Left hindlimb (tissue), 1 donor: Measurements from ENCODE around the gene FER.
"Not testable (repeated sequence)": the region's sequence is repeated elsewhere in the genome, so short reads cannot be mapped to it uniquely, and the experiment has no call there.

Source experiments
- DNase-seq: peaks from one replicate; pipeline ENCODE4 v3.0.0-alpha.2; 2018

FER gene

GRCh38 chr5:108747774-108748400 is at the start of gene FER:
Gene FER (plus strand): TSS chr5:108747897. CDS start chr5:108798183, 50,286 bp downstream.
- peak; percentile 34 for DNase-seq

GRCh38 chr5:108700388-108700787 is 47.3 kb upstream of the FER start:
- not testable (repeated sequence) for DNase-seq

GRCh38 chr5:108700930-108701329 is 46.8 kb upstream of the FER start:
- DNase-seq: no peak

- DNase-seq: no peak
These were observed 45.2 kb upstream of the FER start for GRCh38 chr5:108702546-108702945.

- no peak for DNase-seq
These were observed 44.4 kb upstream of the FER start for GRCh38 chr5:108703313-108703712.

- DNase-seq: no peak
These were observed 40.6 kb upstream of the FER start for GRCh38 chr5:108707141-108707540.

- no peak for DNase-seq
These were observed 35.8 kb upstream of the FER start for GRCh38 chr5:108711898-108712297.

- no peak for DNase-seq
These were observed 32.3 kb upstream of the FER start for GRCh38 chr5:108715408-108715807.

- DNase-seq: no peak
These were observed 27.3 kb upstream of the FER start for GRCh38 chr5:108720391-108720790.

- no peak for DNase-seq
These were observed 21.1 kb upstream of the FER start for GRCh38 chr5:108726446-108727235.

- DNase-seq: peak; percentile 35
These were observed 20.5 kb upstream of the FER start for GRCh38 chr5:108727236-108727650.

- DNase-seq: peak; percentile 95
These were observed 19.8 kb upstream of the FER start for GRCh38 chr5:108727651-108728565.

- DNase-seq: no peak
These were observed 19.0 kb upstream of the FER start for GRCh38 chr5:108728566-108729241.

- no peak for DNase-seq
These were observed 18.5 kb upstream of the FER start for GRCh38 chr5:108729242-108729615.

GRCh38 chr5:108730617-108731340 is 16.9 kb upstream of the FER start:
- DNase-seq: no peak

GRCh38 chr5:108735790-108736189 is 11.9 kb upstream of the FER start:
- DNase-seq: no peak

GRCh38 chr5:108736855-108737254 is 10.8 kb upstream of the FER start:
- no peak for DNase-seq

GRCh38 chr5:108739376-108739775 is 8.3 kb upstream of the FER start:
- DNase-seq: no peak

GRCh38 chr5:108739906-108740305 is 7.8 kb upstream of the FER start:
- DNase-seq: no peak

- no peak for DNase-seq
These were observed 4.4 kb upstream of the FER start for GRCh38 chr5:108743319-108743718.

GRCh38 chr5:108743846-108744245 is 3.9 kb upstream of the FER start:
- no peak for DNase-seq

GRCh38 chr5:108747111-108747773 is 455 bp upstream of the FER start:
- no peak for DNase-seq
